Measurements from ENCODE around the gene DPF3.

- TF ChIP-seq ZNF800 (CRISPR knock-in tag; IDR thresholded peaks at IDR 0.05) (no peak), FOXM1 (CRISPR knock-in tag; IDR thresholded peaks at IDR 0.05) (no peak), CEBPB (IDR thresholded peaks at IDR 0.05; ENCODE audit: borderline replicate concordance, low read depth, low read length) (peak; percentile 66), PHF21A (CRISPR knock-in tag; IDR thresholded peaks at IDR 0.05) (no peak), EP300 (IDR thresholded peaks at IDR 0.05; ENCODE audit: low read depth in 2 of 2, low read length in 2 of 2) (no peak), EP300 (CRISPR knock-in tag; IDR thresholded peaks at IDR 0.05; ENCODE audit: borderline replicate concordance) (no peak), ZNF709 (CRISPR knock-in tag; IDR thresholded peaks at IDR 0.05) (no peak)
- TF ChIP-seq, protein P1, sequence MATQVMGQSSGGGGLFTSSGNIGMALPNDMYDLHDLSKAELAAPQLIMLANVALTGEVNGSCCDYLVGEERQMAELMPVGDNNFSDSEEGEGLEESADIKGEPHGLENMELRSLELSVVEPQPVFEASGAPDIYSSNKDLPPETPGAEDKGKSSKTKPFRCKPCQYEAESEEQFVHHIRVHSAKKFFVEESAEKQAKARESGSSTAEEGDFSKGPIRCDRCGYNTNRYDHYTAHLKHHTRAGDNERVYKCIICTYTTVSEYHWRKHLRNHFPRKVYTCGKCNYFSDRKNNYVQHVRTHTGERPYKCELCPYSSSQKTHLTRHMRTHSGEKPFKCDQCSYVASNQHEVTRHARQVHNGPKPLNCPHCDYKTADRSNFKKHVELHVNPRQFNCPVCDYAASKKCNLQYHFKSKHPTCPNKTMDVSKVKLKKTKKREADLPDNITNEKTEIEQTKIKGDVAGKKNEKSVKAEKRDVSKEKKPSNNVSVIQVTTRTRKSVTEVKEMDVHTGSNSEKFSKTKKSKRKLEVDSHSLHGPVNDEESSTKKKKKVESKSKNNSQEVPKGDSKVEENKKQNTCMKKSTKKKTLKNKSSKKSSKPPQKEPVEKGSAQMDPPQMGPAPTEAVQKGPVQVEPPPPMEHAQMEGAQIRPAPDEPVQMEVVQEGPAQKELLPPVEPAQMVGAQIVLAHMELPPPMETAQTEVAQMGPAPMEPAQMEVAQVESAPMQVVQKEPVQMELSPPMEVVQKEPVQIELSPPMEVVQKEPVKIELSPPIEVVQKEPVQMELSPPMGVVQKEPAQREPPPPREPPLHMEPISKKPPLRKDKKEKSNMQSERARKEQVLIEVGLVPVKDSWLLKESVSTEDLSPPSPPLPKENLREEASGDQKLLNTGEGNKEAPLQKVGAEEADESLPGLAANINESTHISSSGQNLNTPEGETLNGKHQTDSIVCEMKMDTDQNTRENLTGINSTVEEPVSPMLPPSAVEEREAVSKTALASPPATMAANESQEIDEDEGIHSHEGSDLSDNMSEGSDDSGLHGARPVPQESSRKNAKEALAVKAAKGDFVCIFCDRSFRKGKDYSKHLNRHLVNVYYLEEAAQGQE (IDR thresholded peaks at IDR 0.05; ENCODE audit: borderline replicate concordance in 1 of 2, low read depth in 1 of 2, low read length in 2 of 2), result no peak
- TF ChIP-seq, protein P2, sequence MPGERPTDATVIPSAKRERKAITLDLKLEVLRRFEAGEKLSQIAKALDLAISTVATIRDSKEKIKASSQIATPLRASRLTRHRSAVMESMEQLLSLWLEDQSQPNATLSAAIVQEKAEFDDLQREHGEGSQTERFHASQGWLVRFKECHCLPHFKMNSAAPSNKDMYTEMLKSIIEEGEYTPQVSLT (CRISPR knock-in tag; IDR thresholded peaks at IDR 0.05; ENCODE audit: borderline replicate concordance, low read depth), result no peak
Measured at GRCh38 chr14:72779679-72780078, 114.2 kb downstream of the DPF3 start.
